Measurements from ENCODE around the gene PAFAH2. TPM values are rescaled to one million over a fixed set of nuclear protein-coding genes. Genes with fewer than 3 reads are reported as not detected.

Gene PAFAH2
- total and polyA plus RNA-seq, 12 donors = 6.6 to 32.8 (median 13.6) TPM

- H3K4me3 ChIP-seq = peak overlapping the region in 3 of 4 donors; percentile 2 to 69 (median 32)
- peak overlapping the region; percentile 80 to 94 (median 90) for H3K27ac ChIP-seq
- peak; percentile 27 to 86 (median 70) for DNase-seq
- intact Hi-C loops (cut with DNase I) = loop anchor here (5.0 to 10.0 kb wide), 2 partner anchors 100 to 172 kb away; no protein-coding TSS in a partner anchor
- H3K27me3 ChIP-seq = no peaks in the 10 kb centered on the region
- peaks cover 11 to 19% of the 10 kb centered on the region in 2 donors for H3K4me1 ChIP-seq (replicated peaks in 1 of 2)
- TF ChIP-seq CTCF (IDR thresholded peaks at IDR 0.05) = no peak
- peak; percentile 6 to 46 for TF ChIP-seq POLR2A (IDR thresholded peaks at IDR 0.05)
- no peaks in the 10 kb centered on the region for H3K36me3 ChIP-seq (replicated peaks in 1 of 2)
- WGBS, 4 donors = 0 to 3% (median 2%) methylated on average over 13 of the region's 13 CpGs
- H3K9me3 ChIP-seq (replicated peaks in 1 of 3) = no peaks in the 10 kb centered on the region
These were observed 666 bp downstream of the PAFAH2 start for GRCh38 chr1:25996966-25997827.

- Histone ChIP-seq H3K27ac (no peak overlapping the region), H3K4me3 (no peak overlapping the region), H3K4me1 (replicated peaks in 1 of 2) (peaks cover 11 to 26% of the 10 kb centered on the region in 2 donors), H3K9me3 (replicated peaks in 1 of 3) (no peaks in the 10 kb centered on the region), H3K36me3 (replicated peaks in 1 of 2) (no peaks in the 10 kb centered on the region), H3K27me3 (no peaks in the 10 kb centered on the region)
- no peak for DNase-seq
- 92 to 97% (median 96%) methylated on average over 3 of the region's 3 CpGs for whole genome bisulfite sequencing, 4 donors
- intact Hi-C loops (cut with DNase I) = loop anchor here (5.0 to 10.0 kb wide), 2 partner anchors 97 to 170 kb away; no protein-coding TSS in a partner anchor
- TF ChIP-seq CTCF (IDR thresholded peaks at IDR 0.05) = no peak
- no peak for TF ChIP-seq POLR2A (IDR thresholded peaks at IDR 0.05)
These were observed 3.3 kb downstream of the PAFAH2 start for GRCh38 chr1:25994402-25995150.

GRCh38 chr1:25993197-25993951 lies 4.5 kb downstream of the PAFAH2 start:
- peaks cover 11 to 21% of the 10 kb centered on the region in 2 donors for H3K4me1 ChIP-seq (replicated peaks in 1 of 2)
- no peak for DNase-seq
- no peak overlapping the region for H3K27ac ChIP-seq
- no peaks in the 10 kb centered on the region for H3K9me3 ChIP-seq (replicated peaks in 1 of 3)
- H3K36me3 ChIP-seq (replicated peaks in 1 of 2) = no peaks in the 10 kb centered on the region
- H3K4me3 ChIP-seq = no peak overlapping the region
- WGBS, 4 donors = 77 to 87% (median 84%) methylated on average over 8 of the region's 8 CpGs
- intact Hi-C loops (cut with DNase I) = loop anchor here in 1 of 2 donors (10.0 kb wide), 1 partner anchor 169 kb away; no protein-coding TSS in a partner anchor
- TF ChIP-seq CTCF (IDR thresholded peaks at IDR 0.05) (no peak), POLR2A (IDR thresholded peaks at IDR 0.05) (no peak)
- H3K27me3 ChIP-seq = no peaks in the 10 kb centered on the region

Data from adrenal gland (tissue), 12 donors.